HCT116 (cell line): ENCODE data around the gene UBASH3B. TPM values are rescaled to one million over a fixed set of nuclear protein-coding genes. Genes with fewer than 3 reads are reported as not detected.

ENCODE experiments used
- ATAC-seq: fragments of 200-7000 bp; cut with Tn5 transposase; 2 replicates; pipeline ENCODE4 v1.9.1; 2020; ENCODE audit warnings: mild to moderate bottlenecking, moderate library complexity
- BruUV-seq: library from RNA; stranded (reverse); fragments of 400-500 nt; replicated peaks from 2 replicates; lab custom pipeline; 2021; lab: Mats Ljungman, UMichigan
- CTCF ChIA-PET: fragments of 300-600 bp; sonication (Branson Sonifier 250); formaldehyde crosslinking; loops from one replicate; lab custom pipeline; 2021; ENCODE audit warnings: antibody characterized with exemption; lab: Charles Lee
- POLR2A ChIA-PET: fragments of 300-600, 350-600 bp; sonication (Branson Sonifier 250); formaldehyde crosslinking; loops from one replicate; lab custom pipeline; 2021; ENCODE audit warnings: antibody characterized with exemption; lab: Charles Lee
- RAD21 ChIA-PET, 2 experiments: fragments of 300-600 bp; sonication (Branson Sonifier 250); formaldehyde crosslinking; loops; one replicate each; lab custom pipeline; 2023; ENCODE audit warnings: low total read pairs in 2 of 2; ENCODE audit not compliant: uncharacterized antibody in 2 of 2, unreplicated experiment in 2 of 2, low non-redundant PET in 1 of 2; lab: Charles Lee
- DNase-seq: peaks from one replicate; pipeline ENCODE4 v3.0.0-alpha.2; 2010; ENCODE audit warnings: low read depth, low spot score
- H2AFZ ChIP-seq: fragments of 200-600 bp; shearing (Covaris generic), sonication (generic); 2 replicates; pipeline ENCODE4 v1.6.1; 2017; ENCODE audit warnings: low read depth, mixed run types, mixed read lengths, antibody characterized with exemption, low read length; ENCODE audit not compliant: poor library complexity, severe bottlenecking
- H3K27ac ChIP-seq: 2 replicates; pipeline ENCODE4 v1.5.1; 2012; ENCODE audit warnings: low read depth, low read length
- H3K27me3 ChIP-seq: fragments of 200-600 bp; sonication (generic); 2 replicates; pipeline ENCODE4 v1.6.1; 2016; ENCODE audit warnings: mixed run types, low read length, mixed read lengths; ENCODE audit not compliant: insufficient read depth
- H3K36me3 ChIP-seq, 2 experiments: fragments of 200-500 bp in 1 of 2; fragments of 200-600 bp in 1 of 2; sonication (Bioruptor generic) in 1 of 2; sonication (generic) in 1 of 2; 2 replicates each; pipeline versions ENCODE4 v1.5.1 to v1.6.1; 2014 to 2016; ENCODE audit warnings: low read length in 2 of 2, inconsistent platforms in 1 of 2, mixed read lengths in 1 of 2, mixed run types in 1 of 2; ENCODE audit not compliant: insufficient read depth in 2 of 2, control insufficient read depth in 1 of 2
- H3K4me1 ChIP-seq, 2 experiments: fragments of 200-600 bp in 1 of 2; sonication (generic) in 1 of 2; 2 replicates each; pipeline versions ENCODE4 v1.5.1 to v1.6.1; 2012 to 2017; ENCODE audit warnings: low read length in 2 of 2, inconsistent platforms in 1 of 2, mild to moderate bottlenecking in 1 of 2, mixed read lengths in 1 of 2, mixed run types in 1 of 2, moderate library complexity in 1 of 2; ENCODE audit not compliant: insufficient read depth in 2 of 2, control insufficient read depth in 1 of 2
- H3K4me2 ChIP-seq: fragments of 200-600 bp; sonication (generic); 2 replicates; pipeline ENCODE4 v1.6.1; 2017; ENCODE audit warnings: mixed run types, low read length, mixed read lengths
- H3K4me3 ChIP-seq, 2 experiments: fragments of 200-600 bp in 1 of 2; sonication (generic) in 1 of 2; replicated peaks in 1 of 2; 2 replicates each; pipeline ENCODE4 v1.5.1; 2011 to 2016; ENCODE audit warnings: low read length in 2 of 2, control low read depth in 1 of 2, low read depth in 1 of 2, mild to moderate bottlenecking in 1 of 2, mixed read lengths in 1 of 2, mixed run types in 1 of 2
- H3K79me2 ChIP-seq: fragments of 200-600 bp; sonication (generic); 2 replicates; pipeline ENCODE4 v1.6.1; 2017; ENCODE audit warnings: mild to moderate bottlenecking, mixed run types, low read length, moderate library complexity, mixed read lengths; ENCODE audit not compliant: insufficient read depth
- H3K9ac ChIP-seq: fragments of 200-600 bp; sonication (generic); 2 replicates; pipeline ENCODE4 v1.6.1; 2016; ENCODE audit warnings: low read length, mixed read lengths
- H3K9me2 ChIP-seq: fragments of 200-600 bp; sonication (generic), shearing (Covaris generic); 2 replicates; pipeline ENCODE4 v1.6.1; 2017; ENCODE audit warnings: mixed run types, mild to moderate bottlenecking, moderate library complexity; ENCODE audit not compliant: insufficient read depth
- H3K9me3 ChIP-seq, 2 experiments: fragments of 200-500 bp in 1 of 2; fragments of 200-600 bp in 1 of 2; sonication (Bioruptor generic) in 1 of 2; sonication (generic) in 1 of 2; 2 replicates each; pipeline ENCODE4 v1.6.1; 2014 to 2017; ENCODE audit warnings: low read length in 2 of 2, mixed read lengths in 2 of 2, inconsistent platforms in 1 of 2, low read depth in 1 of 2, mild to moderate bottlenecking in 1 of 2, mixed run types in 1 of 2, moderate library complexity in 1 of 2; ENCODE audit not compliant: control insufficient read depth in 1 of 2, insufficient read depth in 1 of 2
- H4K20me1 ChIP-seq: fragments of 200-600 bp; sonication (generic), shearing (Covaris generic); 2 replicates; pipeline ENCODE4 v1.6.1; 2017; ENCODE audit warnings: mixed run types, mild to moderate bottlenecking, moderate library complexity; ENCODE audit not compliant: insufficient read depth
- CEBPB ChIP-seq: IDR thresholded peaks from 2 replicates; pipeline ENCODE4 v1.6.1; 2012; ENCODE audit warnings: low read depth
- EGR1 ChIP-seq: IDR thresholded peaks from 2 replicates; pipeline ENCODE4 v1.6.1; 2012; ENCODE audit warnings: low read depth
- EZH2phosphoT487 ChIP-seq: fragments of 200-600 bp; IDR thresholded peaks from 2 replicates; pipeline ENCODE4 v1.6.1; 2018; ENCODE audit warnings: antibody characterized with exemption, borderline replicate concordance
- MAX ChIP-seq: IDR thresholded peaks from 2 replicates; pipeline ENCODE4 v1.6.1; 2012
- POLR2AphosphoS5 ChIP-seq: IDR thresholded peaks from 2 replicates; pipeline ENCODE4 v1.6.1; 2011; ENCODE audit warnings: mild to moderate bottlenecking, low read depth, low read length, moderate library complexity
- RAD21 ChIP-seq: IDR thresholded peaks from 2 replicates; pipeline ENCODE4 v1.6.1; 2012; ENCODE audit warnings: low read depth, mild to moderate bottlenecking
- SIN3A ChIP-seq: IDR thresholded peaks from 2 replicates; pipeline ENCODE4 v1.6.1; 2012; ENCODE audit warnings: low read depth
- SP1 ChIP-seq: IDR thresholded peaks from 2 replicates; pipeline ENCODE4 v1.6.1; 2012; ENCODE audit warnings: low read depth
- SRF ChIP-seq: IDR thresholded peaks from 2 replicates; pipeline ENCODE4 v1.6.1; 2012; ENCODE audit warnings: low read depth
- TCF7L2 ChIP-seq: IDR thresholded peaks from 2 replicates; pipeline ENCODE4 v1.7.0; 2011; ENCODE audit warnings: borderline replicate concordance, inconsistent platforms; ENCODE audit not compliant: insufficient read depth, insufficient read length; ENCODE audit errors: extremely low read depth
- YY1 ChIP-seq: IDR thresholded peaks from 2 replicates; pipeline ENCODE4 v1.6.1; 2011; ENCODE audit warnings: low read length, low read depth, moderate library complexity, mild to moderate bottlenecking; ENCODE audit not compliant: insufficient replicate concordance; ENCODE audit errors: extremely low read depth
- ZFX ChIP-seq: fragments of 450-650 bp; IDR thresholded peaks from 2 replicates; pipeline ENCODE4 v1.6.1; 2017
- ZNF274 ChIP-seq: fragments of 200-500 bp; sonication (Bioruptor generic); IDR thresholded peaks from 2 replicates; pipeline ENCODE4 v1.6.1; 2014; ENCODE audit warnings: mild to moderate bottlenecking, low read depth, low read length, inconsistent platforms
- intact Hi-C: fragments of 100-400 bp; cut with micrococcal nuclease; formaldehyde crosslinking; loops from 2 replicates; pipeline ENCODE4 v1.10.0; 2022
- total RNA-seq: library from RNA; stranded (reverse); gene quantifications from one replicate; pipeline ENCODE4 v1.2.1, GENCODE V29; 2021; ENCODE audit not compliant: unreplicated experiment
- TF ChIP-seq, protein P1 (sequence below): IDR thresholded peaks from 2 replicates; pipeline ENCODE4 v1.6.1; 2012; ENCODE audit warnings: low read depth
- TF ChIP-seq, protein P2 (sequence below): IDR thresholded peaks from 2 replicates; pipeline ENCODE4 v1.6.1; 2011; ENCODE audit warnings: mild to moderate bottlenecking, low read length, moderate library complexity; ENCODE audit not compliant: insufficient replicate concordance; ENCODE audit errors: extremely low read depth
- TF ChIP-seq, protein P3 (sequence below), 3 experiments: fragments of 200-600 bp in 1 of 3; sonication (generic) in 1 of 3; IDR thresholded peaks in 2 of 3; conservative IDR thresholded peaks in 1 of 3; 2 replicates each; pipeline ENCODE4 v1.5.1; 2012 to 2017; ENCODE audit warnings: low read depth in 2 of 3, low read length in 2 of 3, antibody characterized with exemption in 1 of 3, borderline replicate concordance in 1 of 3, control low read depth in 1 of 3, mild to moderate bottlenecking in 1 of 3, mixed read lengths in 1 of 3, mixed run types in 1 of 3, moderate library complexity in 1 of 3; ENCODE audit not compliant: insufficient read depth in 1 of 3

The UBASH3B gene
- total RNA-seq, 1 experiment from 2014 or later, result 40.3 TPM

GRCh38 chr11:122700666-122701065 lies 45.1 kb downstream of the UBASH3B start:
- no peak for TF ChIP-seq ZNF274
- TF ChIP-seq RAD21, result no peak
- TF ChIP-seq POLR2AphosphoS5, result no peak
- TF ChIP-seq EGR1, result no peak
- TF ChIP-seq, protein P1, sequence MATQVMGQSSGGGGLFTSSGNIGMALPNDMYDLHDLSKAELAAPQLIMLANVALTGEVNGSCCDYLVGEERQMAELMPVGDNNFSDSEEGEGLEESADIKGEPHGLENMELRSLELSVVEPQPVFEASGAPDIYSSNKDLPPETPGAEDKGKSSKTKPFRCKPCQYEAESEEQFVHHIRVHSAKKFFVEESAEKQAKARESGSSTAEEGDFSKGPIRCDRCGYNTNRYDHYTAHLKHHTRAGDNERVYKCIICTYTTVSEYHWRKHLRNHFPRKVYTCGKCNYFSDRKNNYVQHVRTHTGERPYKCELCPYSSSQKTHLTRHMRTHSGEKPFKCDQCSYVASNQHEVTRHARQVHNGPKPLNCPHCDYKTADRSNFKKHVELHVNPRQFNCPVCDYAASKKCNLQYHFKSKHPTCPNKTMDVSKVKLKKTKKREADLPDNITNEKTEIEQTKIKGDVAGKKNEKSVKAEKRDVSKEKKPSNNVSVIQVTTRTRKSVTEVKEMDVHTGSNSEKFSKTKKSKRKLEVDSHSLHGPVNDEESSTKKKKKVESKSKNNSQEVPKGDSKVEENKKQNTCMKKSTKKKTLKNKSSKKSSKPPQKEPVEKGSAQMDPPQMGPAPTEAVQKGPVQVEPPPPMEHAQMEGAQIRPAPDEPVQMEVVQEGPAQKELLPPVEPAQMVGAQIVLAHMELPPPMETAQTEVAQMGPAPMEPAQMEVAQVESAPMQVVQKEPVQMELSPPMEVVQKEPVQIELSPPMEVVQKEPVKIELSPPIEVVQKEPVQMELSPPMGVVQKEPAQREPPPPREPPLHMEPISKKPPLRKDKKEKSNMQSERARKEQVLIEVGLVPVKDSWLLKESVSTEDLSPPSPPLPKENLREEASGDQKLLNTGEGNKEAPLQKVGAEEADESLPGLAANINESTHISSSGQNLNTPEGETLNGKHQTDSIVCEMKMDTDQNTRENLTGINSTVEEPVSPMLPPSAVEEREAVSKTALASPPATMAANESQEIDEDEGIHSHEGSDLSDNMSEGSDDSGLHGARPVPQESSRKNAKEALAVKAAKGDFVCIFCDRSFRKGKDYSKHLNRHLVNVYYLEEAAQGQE, result no peak
- TF ChIP-seq TCF7L2, result no peak
- no peak for TF ChIP-seq EZH2phosphoT487
- no peak for TF ChIP-seq SP1
- TF ChIP-seq SRF, result no peak
- no peak for TF ChIP-seq YY1
- TF ChIP-seq, protein P2, sequence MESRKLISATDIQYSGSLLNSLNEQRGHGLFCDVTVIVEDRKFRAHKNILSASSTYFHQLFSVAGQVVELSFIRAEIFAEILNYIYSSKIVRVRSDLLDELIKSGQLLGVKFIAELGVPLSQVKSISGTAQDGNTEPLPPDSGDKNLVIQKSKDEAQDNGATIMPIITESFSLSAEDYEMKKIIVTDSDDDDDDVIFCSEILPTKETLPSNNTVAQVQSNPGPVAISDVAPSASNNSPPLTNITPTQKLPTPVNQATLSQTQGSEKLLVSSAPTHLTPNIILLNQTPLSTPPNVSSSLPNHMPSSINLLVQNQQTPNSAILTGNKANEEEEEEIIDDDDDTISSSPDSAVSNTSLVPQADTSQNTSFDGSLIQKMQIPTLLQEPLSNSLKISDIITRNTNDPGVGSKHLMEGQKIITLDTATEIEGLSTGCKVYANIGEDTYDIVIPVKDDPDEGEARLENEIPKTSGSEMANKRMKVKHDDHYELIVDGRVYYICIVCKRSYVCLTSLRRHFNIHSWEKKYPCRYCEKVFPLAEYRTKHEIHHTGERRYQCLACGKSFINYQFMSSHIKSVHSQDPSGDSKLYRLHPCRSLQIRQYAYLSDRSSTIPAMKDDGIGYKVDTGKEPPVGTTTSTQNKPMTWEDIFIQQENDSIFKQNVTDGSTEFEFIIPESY, result no peak
- TF ChIP-seq, protein P3, sequence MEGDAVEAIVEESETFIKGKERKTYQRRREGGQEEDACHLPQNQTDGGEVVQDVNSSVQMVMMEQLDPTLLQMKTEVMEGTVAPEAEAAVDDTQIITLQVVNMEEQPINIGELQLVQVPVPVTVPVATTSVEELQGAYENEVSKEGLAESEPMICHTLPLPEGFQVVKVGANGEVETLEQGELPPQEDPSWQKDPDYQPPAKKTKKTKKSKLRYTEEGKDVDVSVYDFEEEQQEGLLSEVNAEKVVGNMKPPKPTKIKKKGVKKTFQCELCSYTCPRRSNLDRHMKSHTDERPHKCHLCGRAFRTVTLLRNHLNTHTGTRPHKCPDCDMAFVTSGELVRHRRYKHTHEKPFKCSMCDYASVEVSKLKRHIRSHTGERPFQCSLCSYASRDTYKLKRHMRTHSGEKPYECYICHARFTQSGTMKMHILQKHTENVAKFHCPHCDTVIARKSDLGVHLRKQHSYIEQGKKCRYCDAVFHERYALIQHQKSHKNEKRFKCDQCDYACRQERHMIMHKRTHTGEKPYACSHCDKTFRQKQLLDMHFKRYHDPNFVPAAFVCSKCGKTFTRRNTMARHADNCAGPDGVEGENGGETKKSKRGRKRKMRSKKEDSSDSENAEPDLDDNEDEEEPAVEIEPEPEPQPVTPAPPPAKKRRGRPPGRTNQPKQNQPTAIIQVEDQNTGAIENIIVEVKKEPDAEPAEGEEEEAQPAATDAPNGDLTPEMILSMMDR (IDR thresholded peaks at IDR 0.05 in 2 of 3, conservative IDR thresholded peaks at IDR 0.05 in 1 of 3; ENCODE audit: borderline replicate concordance in 1 of 3, insufficient read depth in 1 of 3, low read depth in 2 of 3, low read length in 2 of 3), result no peak
- no peak for TF ChIP-seq MAX
- no peak for TF ChIP-seq CEBPB
- no peak for TF ChIP-seq SIN3A
- no peak for TF ChIP-seq ZFX
- TF ChIP-seq, all 23 proteins: peak for 0
- no peaks in the 10 kb centered on the region for H3K27me3 ChIP-seq
- no peak for DNase-seq
- POLR2A ChIA-PET, result no interaction called here
- H3K9me3 ChIP-seq, result no peaks in the 10 kb centered on the region
- ATAC-seq, result no peak
- no peak overlapping the region for H2AFZ ChIP-seq
- H3K4me3 ChIP-seq, result no peak overlapping the region
- H3K9ac ChIP-seq, result no peak overlapping the region
- no peak overlapping the region for H3K27ac ChIP-seq
- no TSS peak for BruUV-seq
- peaks cover 7% of the 10 kb centered on the region; the same call in 1 of the 2 replicates for H3K79me2 ChIP-seq
- CTCF ChIA-PET, result interaction anchor here (0.9 kb wide), 1 partner anchor 95 kb away, joined by 3 read pairs; no protein-coding TSS in a partner anchor
- intact Hi-C loops, result no loop called here
- H3K9me2 ChIP-seq, result no peaks in the 10 kb centered on the region
- no peaks in the 10 kb centered on the region for H4K20me1 ChIP-seq
- H3K4me2 ChIP-seq, result no peak overlapping the region
- H3K36me3 ChIP-seq, result no peaks in the 10 kb centered on the region
- H3K4me1 ChIP-seq, result no peaks in the 10 kb centered on the region; a peak in 1 of 4 replicates
- RAD21 ChIA-PET, result no interaction called here
